ENCODE measurements around the gene PCCA. TPM values are rescaled to one million over a fixed set of nuclear protein-coding genes. Genes with fewer than 3 reads are reported as not detected.
"Not testable (repeated sequence)": the region's sequence is repeated elsewhere in the genome, so short reads cannot be mapped to it uniquely, and the experiment has no call there.

The PCCA gene
- total RNA-seq, 1 donor from 2014 or later, result 15.3 TPM

DNA sequence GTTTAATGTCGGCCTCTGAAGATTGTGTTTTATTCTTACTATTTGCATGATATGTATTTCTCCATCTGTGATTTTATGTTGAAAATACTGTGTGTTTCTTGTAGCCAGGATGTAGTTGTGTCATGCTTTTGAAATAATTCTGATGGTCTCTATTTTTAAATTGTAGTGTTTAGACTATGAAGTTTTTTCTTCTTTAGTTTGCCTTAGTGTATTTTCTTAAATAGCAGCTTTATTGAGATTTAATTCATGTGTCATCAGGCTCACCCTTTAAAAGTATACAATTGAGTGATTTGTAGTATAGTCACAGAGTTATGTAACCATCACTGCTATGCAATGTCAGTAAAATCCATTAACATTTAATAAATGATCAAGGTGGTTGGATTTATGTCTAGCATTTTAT lies 74.5 kb downstream of the PCCA start:
- H3K9me3 Mint-ChIP-seq, result no peaks in the 10 kb centered on the region
- CTCF ChIA-PET, result no interaction called here

DNA sequence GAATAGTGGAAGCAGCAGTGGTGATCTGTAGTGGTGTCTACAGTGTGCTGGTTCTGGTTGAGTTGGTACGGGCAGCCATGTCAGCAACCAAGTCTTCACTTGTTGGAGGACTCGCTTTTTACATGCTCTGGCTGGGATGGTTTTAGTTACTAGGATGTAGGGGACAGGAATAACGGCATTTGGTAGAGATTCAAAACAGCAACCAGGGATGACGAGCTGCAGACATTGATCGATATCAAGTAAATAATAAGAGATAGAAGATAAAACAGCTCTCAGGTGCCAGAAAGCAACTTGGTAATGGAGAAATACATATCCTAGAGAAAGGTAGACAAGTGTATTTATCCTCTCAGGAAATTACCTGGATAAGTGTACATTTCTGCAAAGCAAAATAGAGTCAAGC lies 84.3 kb downstream of the PCCA start:
- Mint-ChIP-seq H3K4me3 (no peak overlapping the region), H3K4me1 (no peaks in the 10 kb centered on the region), H3K36me3 (ENCODE audit: low read depth) (no peaks in the 10 kb centered on the region), H3K9me3 (no peaks in the 10 kb centered on the region), H3K27ac (no peak overlapping the region), H3K27me3 (no peaks in the 10 kb centered on the region)
- no peak for DNase-seq
- POLR2A ChIA-PET, result no interaction called here
- TF ChIP-seq, protein P1, sequence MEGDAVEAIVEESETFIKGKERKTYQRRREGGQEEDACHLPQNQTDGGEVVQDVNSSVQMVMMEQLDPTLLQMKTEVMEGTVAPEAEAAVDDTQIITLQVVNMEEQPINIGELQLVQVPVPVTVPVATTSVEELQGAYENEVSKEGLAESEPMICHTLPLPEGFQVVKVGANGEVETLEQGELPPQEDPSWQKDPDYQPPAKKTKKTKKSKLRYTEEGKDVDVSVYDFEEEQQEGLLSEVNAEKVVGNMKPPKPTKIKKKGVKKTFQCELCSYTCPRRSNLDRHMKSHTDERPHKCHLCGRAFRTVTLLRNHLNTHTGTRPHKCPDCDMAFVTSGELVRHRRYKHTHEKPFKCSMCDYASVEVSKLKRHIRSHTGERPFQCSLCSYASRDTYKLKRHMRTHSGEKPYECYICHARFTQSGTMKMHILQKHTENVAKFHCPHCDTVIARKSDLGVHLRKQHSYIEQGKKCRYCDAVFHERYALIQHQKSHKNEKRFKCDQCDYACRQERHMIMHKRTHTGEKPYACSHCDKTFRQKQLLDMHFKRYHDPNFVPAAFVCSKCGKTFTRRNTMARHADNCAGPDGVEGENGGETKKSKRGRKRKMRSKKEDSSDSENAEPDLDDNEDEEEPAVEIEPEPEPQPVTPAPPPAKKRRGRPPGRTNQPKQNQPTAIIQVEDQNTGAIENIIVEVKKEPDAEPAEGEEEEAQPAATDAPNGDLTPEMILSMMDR (IDR thresholded peaks at IDR 0.05), result no peak
- CTCF ChIA-PET, result no interaction called here
- intact Hi-C loops (cut with micrococcal nuclease), result no loop called here
- ATAC-seq (ENCODE audit: low read depth), result no peak

More for the DNA sequence above, 74.5 kb downstream of the PCCA start:
- ATAC-seq (ENCODE audit: low read depth) (no peak), DNase-seq (no peak)
- POLR2A ChIA-PET, result no interaction called here
- TF ChIP-seq, protein P1 (IDR thresholded peaks at IDR 0.05), result no peak
- Mint-ChIP-seq H3K27ac (no peak overlapping the region), H3K4me1 (no peaks in the 10 kb centered on the region), H3K36me3 (ENCODE audit: low read depth) (peaks cover 14% of the 10 kb centered on the region), H3K27me3 (no peaks in the 10 kb centered on the region), H3K4me3 (no peak overlapping the region)
- intact Hi-C loops (cut with micrococcal nuclease), result no loop called here

DNA sequence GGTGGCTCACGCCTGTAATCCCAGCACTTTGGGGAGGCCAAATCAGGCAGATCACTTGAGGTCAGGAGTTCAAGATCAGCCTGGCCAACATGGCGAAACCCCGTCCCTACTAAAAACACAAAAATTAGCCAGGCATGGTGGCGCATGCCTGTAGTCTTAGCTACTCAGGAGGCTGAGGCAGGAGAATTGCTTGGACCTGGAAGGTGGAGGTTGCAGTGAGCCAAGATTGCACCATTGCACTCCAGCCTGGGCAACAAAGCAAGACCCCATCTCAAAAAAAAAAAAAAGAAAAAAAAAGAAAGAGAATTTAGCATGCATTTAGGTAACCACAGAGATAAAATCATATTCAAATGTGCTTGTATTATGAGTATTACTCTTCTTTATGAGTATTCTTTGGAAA lies 85.6 kb downstream of the PCCA start:
- H3K27ac Mint-ChIP-seq; ATAC-seq (ENCODE audit: low read depth); H3K4me3 Mint-ChIP-seq; CTCF ChIA-PET; H3K36me3 Mint-ChIP-seq (ENCODE audit: low read depth); H3K4me1 Mint-ChIP-seq; DNase-seq; H3K27me3 Mint-ChIP-seq; H3K9me3 Mint-ChIP-seq; intact Hi-C loops (cut with micrococcal nuclease): not testable (repeated sequence)
- POLR2A ChIA-PET, result interaction anchor here (0.7 kb wide), 1 partner anchor 45 kb away, joined by 3 read pairs; no protein-coding TSS in a partner anchor

DNA sequence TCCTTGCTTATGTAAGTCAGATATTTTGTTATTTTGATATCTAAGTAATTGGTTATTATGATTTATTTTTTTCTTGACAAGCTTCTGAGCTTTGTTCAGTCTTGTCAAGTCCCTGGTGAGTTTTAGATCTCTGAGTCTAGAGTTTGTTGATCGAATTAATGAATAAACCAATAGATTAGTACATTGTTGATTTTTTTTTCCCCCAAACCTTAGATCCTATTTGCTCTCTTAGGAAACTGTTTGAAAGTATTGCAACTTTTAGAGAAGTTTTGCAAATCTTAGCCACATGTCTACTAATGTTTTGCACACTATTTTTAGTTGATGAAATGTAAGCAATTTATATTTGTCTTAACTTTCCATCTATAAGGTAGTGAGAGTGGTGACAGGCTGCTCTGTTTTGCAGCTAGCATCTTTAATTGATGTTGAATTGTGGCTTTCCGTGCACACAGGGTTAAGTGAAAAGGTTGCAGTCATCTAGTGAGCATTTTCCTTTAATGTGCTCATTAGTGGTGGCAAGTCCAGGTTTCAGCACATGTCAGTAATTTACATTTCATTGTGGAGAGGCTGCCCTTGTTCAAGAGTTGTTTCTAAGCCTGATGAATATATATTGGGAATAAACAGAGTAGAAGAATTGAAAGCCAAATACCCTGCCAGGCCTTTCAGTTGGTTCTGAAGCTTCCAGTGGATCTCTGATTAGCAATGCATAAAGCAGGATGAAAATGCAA lies 86.3 kb downstream of the PCCA start:
- TF ChIP-seq, protein P1 (IDR thresholded peaks at IDR 0.05), result no peak
- H3K36me3 Mint-ChIP-seq (ENCODE audit: low read depth), result no peaks in the 10 kb centered on the region

DNA sequence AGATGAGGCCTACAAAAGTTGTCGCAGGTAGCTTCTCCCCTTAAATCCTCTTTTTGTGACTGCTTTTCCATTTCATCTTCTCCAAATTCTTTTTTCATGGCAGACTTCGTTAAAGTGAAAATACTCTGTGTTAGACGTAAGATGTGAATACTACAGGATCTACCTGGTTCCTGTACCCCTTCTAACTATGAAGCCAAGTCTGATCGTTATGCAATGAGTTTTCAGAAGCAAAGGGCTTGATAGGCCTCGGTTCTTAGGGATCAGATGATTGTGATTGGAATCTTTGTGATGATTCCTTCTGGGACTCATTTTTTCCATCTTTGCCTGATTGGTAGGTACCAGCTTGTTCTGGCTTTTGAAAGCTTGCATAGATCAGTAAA lies 86.9 kb downstream of the PCCA start:
- ATAC-seq (ENCODE audit: low read depth) (no peak), DNase-seq (no peak)
- ChIA-PET CTCF (no interaction called here), POLR2A (no interaction called here)
- no peak overlapping the region for H3K4me3 Mint-ChIP-seq
- H3K4me1 Mint-ChIP-seq, result no peaks in the 10 kb centered on the region
- no peaks in the 10 kb centered on the region for H3K36me3 Mint-ChIP-seq (ENCODE audit: low read depth)
- no peaks in the 10 kb centered on the region for H3K9me3 Mint-ChIP-seq
- no peak overlapping the region for H3K27ac Mint-ChIP-seq
- H3K27me3 Mint-ChIP-seq, result no peaks in the 10 kb centered on the region
- intact Hi-C loops (cut with micrococcal nuclease), result no loop called here
- TF ChIP-seq, protein P1 (IDR thresholded peaks at IDR 0.05), result no peak

More for the DNA sequence above, 86.3 kb downstream of the PCCA start:
- Mint-ChIP-seq H3K4me1 (no peaks in the 10 kb centered on the region), H3K9me3 (no peaks in the 10 kb centered on the region), H3K27ac (no peak overlapping the region), H3K27me3 (no peaks in the 10 kb centered on the region), H3K4me3 (no peak overlapping the region)
- ATAC-seq (ENCODE audit: low read depth) (no peak), DNase-seq (no peak)
- intact Hi-C loops (cut with micrococcal nuclease), result no loop called here
- ChIA-PET CTCF (no interaction called here), POLR2A (no interaction called here)
